Kidney epithelial cell (primary cell): ENCODE results near the gene LRRC2. TPM values are rescaled to one million over a fixed set of nuclear protein-coding genes. Genes with fewer than 3 reads are reported as not detected.

ENCODE experiments used
- DNase-seq: peaks from one replicate; pipeline ENCODE4 v3.0.0-alpha.2; 2010; ENCODE audit warnings: low read depth
- H3K27me3 ChIP-seq: 2 replicates; pipeline ENCODE4 v1.6.0; 2011; ENCODE audit warnings: low read length; ENCODE audit not compliant: control insufficient read depth, insufficient read depth
- H3K36me3 ChIP-seq: 2 replicates; pipeline ENCODE4 v1.5.1; 2011; ENCODE audit warnings: low read length; ENCODE audit not compliant: control insufficient read depth, insufficient read depth
- H3K4me3 ChIP-seq: 2 replicates; pipeline ENCODE4 v1.5.1; 2011; ENCODE audit warnings: low read depth, mild to moderate bottlenecking, control low read depth, low read length
- total RNA-seq: library from RNA; depleted of rRNA; stranded (reverse); fragments of >200 nt; gene quantifications from 2 replicates; pipeline ENCODE4 v1.2.3, GENCODE V29; 2015
- TF ChIP-seq, protein P1 (sequence below): IDR thresholded peaks from 2 replicates; pipeline ENCODE4 v1.5.1; 2011; ENCODE audit warnings: mild to moderate bottlenecking, moderate library complexity, low read length, control low read depth, inconsistent platforms; ENCODE audit not compliant: insufficient read depth, poor library complexity, severe bottlenecking

The LRRC2 gene
- total RNA-seq, 1 donor from 2014 or later, result 0.29 TPM

GRCh38 chr3:46512191-46512749 lies 53.8 kb downstream of the LRRC2 start:
- Histone ChIP-seq H3K4me3 (no peak overlapping the region), H3K27me3 (no peaks in the 10 kb centered on the region), H3K36me3 (no peaks in the 10 kb centered on the region)
- TF ChIP-seq, protein P1, sequence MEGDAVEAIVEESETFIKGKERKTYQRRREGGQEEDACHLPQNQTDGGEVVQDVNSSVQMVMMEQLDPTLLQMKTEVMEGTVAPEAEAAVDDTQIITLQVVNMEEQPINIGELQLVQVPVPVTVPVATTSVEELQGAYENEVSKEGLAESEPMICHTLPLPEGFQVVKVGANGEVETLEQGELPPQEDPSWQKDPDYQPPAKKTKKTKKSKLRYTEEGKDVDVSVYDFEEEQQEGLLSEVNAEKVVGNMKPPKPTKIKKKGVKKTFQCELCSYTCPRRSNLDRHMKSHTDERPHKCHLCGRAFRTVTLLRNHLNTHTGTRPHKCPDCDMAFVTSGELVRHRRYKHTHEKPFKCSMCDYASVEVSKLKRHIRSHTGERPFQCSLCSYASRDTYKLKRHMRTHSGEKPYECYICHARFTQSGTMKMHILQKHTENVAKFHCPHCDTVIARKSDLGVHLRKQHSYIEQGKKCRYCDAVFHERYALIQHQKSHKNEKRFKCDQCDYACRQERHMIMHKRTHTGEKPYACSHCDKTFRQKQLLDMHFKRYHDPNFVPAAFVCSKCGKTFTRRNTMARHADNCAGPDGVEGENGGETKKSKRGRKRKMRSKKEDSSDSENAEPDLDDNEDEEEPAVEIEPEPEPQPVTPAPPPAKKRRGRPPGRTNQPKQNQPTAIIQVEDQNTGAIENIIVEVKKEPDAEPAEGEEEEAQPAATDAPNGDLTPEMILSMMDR, result no peak
- no peak for DNase-seq

- Histone ChIP-seq H3K27me3 (no peaks in the 10 kb centered on the region), H3K4me3 (no peak overlapping the region), H3K36me3 (no peaks in the 10 kb centered on the region)
- no peak for DNase-seq
- TF ChIP-seq, protein P1, result no peak
These were observed 56.4 kb downstream of the LRRC2 start for GRCh38 chr3:46509661-46510187.

DNA sequence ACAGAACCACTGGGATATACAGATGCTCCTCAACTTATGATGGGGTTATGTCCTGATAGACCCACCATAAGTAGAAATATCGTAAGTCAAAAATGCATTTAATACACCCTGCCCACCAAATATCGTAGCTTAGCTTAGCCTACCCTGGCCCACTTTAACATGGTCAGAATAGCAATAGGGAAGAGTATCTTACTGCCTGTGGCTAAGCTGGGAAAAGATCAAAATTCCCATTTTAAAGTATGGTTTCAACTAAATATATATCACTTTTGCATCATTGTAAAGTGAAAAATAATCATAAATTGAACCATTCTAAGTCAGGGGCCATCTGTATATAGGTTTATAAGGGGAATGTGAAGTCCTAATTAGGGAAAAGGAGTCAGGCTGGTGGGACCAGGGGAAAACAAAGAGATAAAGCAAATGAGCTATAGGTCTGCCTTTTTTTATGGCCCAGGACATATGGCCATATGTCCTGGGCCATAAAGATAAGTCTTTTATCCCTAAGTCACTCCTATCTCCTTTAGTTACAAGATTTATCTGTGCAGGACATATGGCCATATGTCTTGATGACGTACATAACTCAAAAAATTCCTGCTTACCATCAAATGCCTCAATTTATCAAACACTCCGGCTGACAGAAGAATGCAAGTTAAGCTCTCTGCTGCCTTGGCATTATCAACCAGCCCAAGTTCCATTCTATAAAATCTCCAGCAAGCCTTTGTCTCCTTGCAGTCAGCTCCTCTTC lies 57.1 kb downstream of the LRRC2 start:
- H3K36me3 ChIP-seq, result no peaks in the 10 kb centered on the region

GRCh38 chr3:46506526-46506925 lies 59.6 kb downstream of the LRRC2 start:
- no peaks in the 10 kb centered on the region for H3K36me3 ChIP-seq
- no peak overlapping the region for H3K4me3 ChIP-seq
- H3K27me3 ChIP-seq, result no peaks in the 10 kb centered on the region
- TF ChIP-seq, protein P1, result no peak
- DNase-seq, result no peak

More for the DNA sequence above, 57.1 kb downstream of the LRRC2 start:
- no peaks in the 10 kb centered on the region for H3K27me3 ChIP-seq
- no peak for DNase-seq
- no peak overlapping the region for H3K4me3 ChIP-seq
- TF ChIP-seq, protein P1, result no peak

DNA sequence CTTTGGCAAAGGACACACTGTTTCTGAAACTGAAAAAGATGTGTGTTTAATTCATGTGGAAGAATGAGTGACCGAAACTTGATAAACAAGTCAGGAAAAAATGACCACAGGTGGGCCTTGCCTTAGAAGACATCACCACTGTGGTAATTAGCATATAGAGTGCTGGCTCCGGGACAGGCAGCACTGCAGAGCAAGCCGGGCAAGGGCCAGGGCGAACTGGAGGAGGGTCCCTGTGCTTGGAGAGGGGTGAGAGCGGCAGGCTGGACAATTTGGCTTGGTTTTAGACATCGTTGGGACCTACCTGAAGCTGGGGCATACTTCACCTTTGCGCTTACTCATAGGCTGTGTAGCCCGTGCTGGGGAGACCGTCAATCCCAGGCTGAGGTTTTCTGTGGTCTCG lies 60.1 kb downstream of the LRRC2 start:
- Histone ChIP-seq H3K4me3 (no peak overlapping the region), H3K36me3 (no peaks in the 10 kb centered on the region), H3K27me3 (no peaks in the 10 kb centered on the region)
- TF ChIP-seq, protein P1, result no peak
- no peak for DNase-seq
